Measurements from ENCODE around the gene CA11. TPM values are rescaled to one million over a fixed set of nuclear protein-coding genes. Genes with fewer than 3 reads are reported as not detected.
A peak's percentile ranks its signal among the peaks of the same experiment; 100 is the strongest.
"Not testable (repeated sequence)": the region's sequence is repeated elsewhere in the genome, so short reads cannot be mapped to it uniquely, and the experiment has no call there.

Gene CA11
- total RNA-seq, 2 experiments from 2014 or later = 11.1 to 13.0 TPM

- DNase-seq = no peak
- TF ChIP-seq CTCF (IDR thresholded peaks at IDR 0.05) = no peak
- no peaks in the 10 kb centered on the region for H3K4me1 Mint-ChIP-seq (ENCODE audit: low read depth)
- intact Hi-C loops (cut with micrococcal nuclease) = no loop called here
- ChIA-PET CTCF (no interaction called here), POLR2A (no interaction called here)
- H3K27me3 Mint-ChIP-seq = no peaks in the 10 kb centered on the region
- ATAC-seq = no peak
- no peaks in the 10 kb centered on the region for H3K9me3 Mint-ChIP-seq
- H3K27ac Mint-ChIP-seq = no peak overlapping the region
- no peak overlapping the region for H3K4me3 Mint-ChIP-seq
- H3K36me3 Mint-ChIP-seq (ENCODE audit: low read depth) = no peaks in the 10 kb centered on the region
These were observed 39.6 kb upstream of the CA11 start for GRCh38 chr19:48685583-48685982.

- TF ChIP-seq CTCF (IDR thresholded peaks at IDR 0.05) = no peak
- H3K9me3 Mint-ChIP-seq = no peaks in the 10 kb centered on the region
- H3K36me3 Mint-ChIP-seq (ENCODE audit: low read depth) = no peaks in the 10 kb centered on the region
- ATAC-seq = peak; percentile 37
- ChIA-PET CTCF (interaction anchor here (1.8 kb wide), 1 partner anchor 9 kb away, joined by 6 read pairs; no protein-coding TSS in a partner anchor), POLR2A (no interaction called here)
- H3K4me3 Mint-ChIP-seq = peak overlapping the region; percentile 17
- no peaks in the 10 kb centered on the region for H3K27me3 Mint-ChIP-seq
- DNase-seq = peak; percentile 41
- intact Hi-C loops (cut with micrococcal nuclease) = no loop called here
- H3K4me1 Mint-ChIP-seq (ENCODE audit: low read depth) = no peaks in the 10 kb centered on the region
- H3K27ac Mint-ChIP-seq = no peak overlapping the region
These were observed 37.4 kb upstream of the CA11 start for GRCh38 chr19:48683349-48683748.

- H3K4me1 Mint-ChIP-seq (ENCODE audit: low read depth) = no peaks in the 10 kb centered on the region
- H3K27ac Mint-ChIP-seq = no peak overlapping the region
- no peak overlapping the region for H3K4me3 Mint-ChIP-seq
- intact Hi-C loops (cut with micrococcal nuclease) = no loop called here
- peak; percentile 45 for ATAC-seq
- peak; percentile 35 for DNase-seq
- no peaks in the 10 kb centered on the region for H3K36me3 Mint-ChIP-seq (ENCODE audit: low read depth)
- no peak for TF ChIP-seq CTCF (IDR thresholded peaks at IDR 0.05)
- ChIA-PET CTCF (interaction anchor here (1.0 kb wide), 1 partner anchor 107 kb away, joined by 3 read pairs; no protein-coding TSS in a partner anchor), POLR2A (no interaction called here)
- no peaks in the 10 kb centered on the region for H3K27me3 Mint-ChIP-seq
- H3K9me3 Mint-ChIP-seq = no peaks in the 10 kb centered on the region
These were observed 35.1 kb upstream of the CA11 start for GRCh38 chr19:48681127-48681470.

GRCh38 chr19:48680436-48681126, 34.6 kb upstream of the CA11 start:
- ChIA-PET CTCF (interaction anchor here (1.0 kb wide), 1 partner anchor 108 kb away, joined by 3 read pairs; no protein-coding TSS in a partner anchor), POLR2A (interaction anchor here (0.6 kb wide), 1 partner anchor 18 kb away, joined by 3 read pairs; no protein-coding TSS in a partner anchor)
- DNase-seq (no peak), ATAC-seq (no peak)
- no peaks in the 10 kb centered on the region for H3K9me3 Mint-ChIP-seq
- no peak overlapping the region for H3K4me3 Mint-ChIP-seq
- no peaks in the 10 kb centered on the region for H3K36me3 Mint-ChIP-seq (ENCODE audit: low read depth)
- no peaks in the 10 kb centered on the region for H3K4me1 Mint-ChIP-seq (ENCODE audit: low read depth)
- no peaks in the 10 kb centered on the region for H3K27me3 Mint-ChIP-seq
- no peak for TF ChIP-seq CTCF (IDR thresholded peaks at IDR 0.05)
- H3K27ac Mint-ChIP-seq = no peak overlapping the region
- intact Hi-C loops (cut with micrococcal nuclease) = no loop called here

- intact Hi-C loops (cut with micrococcal nuclease); ATAC-seq; H3K27ac Mint-ChIP-seq; DNase-seq; H3K27me3 Mint-ChIP-seq; H3K4me1 Mint-ChIP-seq (ENCODE audit: low read depth); H3K4me3 Mint-ChIP-seq; H3K36me3 Mint-ChIP-seq (ENCODE audit: low read depth); H3K9me3 Mint-ChIP-seq: not testable (repeated sequence)
- ChIA-PET CTCF (interaction anchor here (1.0 kb wide), 1 partner anchor 108 kb away, joined by 3 read pairs; no protein-coding TSS in a partner anchor), POLR2A (interaction anchor here (0.6 kb wide), 1 partner anchor 18 kb away, joined by 3 read pairs; no protein-coding TSS in a partner anchor)
These were observed 34.0 kb upstream of the CA11 start for GRCh38 chr19:48680006-48680405.
